ENCODE data around the gene PBX4.

Gene PBX4

DNA sequence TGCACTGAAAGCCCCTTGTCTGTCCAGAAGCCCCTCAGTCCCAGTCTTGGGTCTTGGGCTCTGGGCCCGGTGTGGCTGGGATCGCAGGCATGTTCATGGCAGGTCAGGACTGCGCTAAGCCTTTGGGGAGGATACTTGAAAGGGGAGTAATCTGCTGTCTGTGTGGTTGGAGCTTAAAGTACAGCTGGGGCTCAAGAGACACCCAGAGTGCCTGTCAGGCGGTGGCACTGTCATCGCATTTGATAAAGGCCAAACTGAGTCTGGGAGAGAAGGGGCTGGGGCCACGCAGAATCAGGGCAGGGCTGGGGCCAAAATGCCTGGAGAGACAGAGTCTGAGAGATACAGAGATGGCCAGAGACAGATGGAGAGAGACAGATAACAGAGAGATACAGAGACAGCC is 84.6 kb downstream of the PBX4 start:
- Histone ChIP-seq H3K4me3 (ENCODE audit: low read length) (no peak overlapping the region), H3K36me3 (ENCODE audit: control insufficient read depth, insufficient read depth, low read length, severe bottlenecking) (no peaks in the 10 kb centered on the region), H3K9me3 (ENCODE audit: control insufficient read depth, low read length) (no peaks in the 10 kb centered on the region), H3K4me1 (ENCODE audit: control insufficient read depth, insufficient read depth, low read length) (peaks cover 21% of the 10 kb centered on the region), H3K9ac (ENCODE audit: low read length) (no peak overlapping the region), H3K27me3 (replicated peaks; ENCODE audit: control insufficient read depth, insufficient read depth, low read length) (peaks cover 3% of the 10 kb centered on the region)
- no peak for DNase-seq (ENCODE audit: low read depth)

DNA sequence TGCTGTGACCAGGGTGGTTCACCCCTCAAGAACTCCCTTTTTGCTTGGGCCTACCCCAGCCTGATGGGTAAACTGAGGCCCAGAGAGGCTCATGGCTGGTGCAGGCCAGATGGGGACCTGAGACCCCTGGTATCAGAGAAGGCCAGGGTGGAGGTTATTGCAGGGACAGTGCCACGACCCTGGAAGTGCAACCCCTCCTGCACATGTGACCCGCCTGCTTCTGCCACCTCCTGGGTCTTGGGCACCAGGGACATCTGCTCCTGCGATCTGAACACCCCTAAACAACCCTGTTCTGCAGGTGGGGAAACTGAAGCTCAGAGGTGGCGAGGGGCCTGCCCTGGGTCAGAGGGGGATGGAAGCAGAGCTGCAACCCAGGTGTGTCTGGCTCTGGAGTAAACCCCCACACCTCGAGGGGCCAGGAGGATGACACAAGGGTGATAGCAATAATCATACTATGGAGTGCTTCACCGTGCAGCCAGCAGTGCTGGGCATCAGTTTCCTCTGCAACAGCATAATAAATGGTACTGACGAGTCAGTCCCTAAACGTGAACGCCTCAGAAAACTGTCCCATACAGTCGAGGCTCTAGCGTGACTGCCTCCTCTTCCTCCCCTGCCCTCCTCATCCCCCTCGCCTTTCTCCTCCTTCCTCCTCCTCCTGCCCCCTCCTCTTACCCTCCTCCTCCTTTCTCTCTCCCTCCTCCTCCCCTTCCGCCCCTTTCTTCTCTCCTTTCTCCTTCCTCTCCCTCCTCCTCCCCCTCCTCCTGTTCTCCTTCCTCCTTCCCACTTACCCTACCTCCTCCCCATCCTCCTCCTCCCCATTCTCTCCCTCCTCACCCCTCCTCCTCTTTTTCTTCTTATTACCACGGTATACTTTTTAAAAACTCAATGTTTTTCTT is 85.4 kb downstream of the PBX4 start:
- Histone ChIP-seq H3K9ac (ENCODE audit: low read length) (no peak overlapping the region), H3K36me3 (ENCODE audit: control insufficient read depth, insufficient read depth, low read length, severe bottlenecking) (peaks cover 5% of the 10 kb centered on the region), H3K9me3 (ENCODE audit: control insufficient read depth, low read length) (no peaks in the 10 kb centered on the region), H3K27me3 (replicated peaks; ENCODE audit: control insufficient read depth, insufficient read depth, low read length) (peaks cover 3% of the 10 kb centered on the region), H3K4me1 (ENCODE audit: control insufficient read depth, insufficient read depth, low read length) (peaks cover 13% of the 10 kb centered on the region), H3K4me3 (ENCODE audit: low read length) (no peak overlapping the region)
- no peak for DNase-seq (ENCODE audit: low read depth)

DNA sequence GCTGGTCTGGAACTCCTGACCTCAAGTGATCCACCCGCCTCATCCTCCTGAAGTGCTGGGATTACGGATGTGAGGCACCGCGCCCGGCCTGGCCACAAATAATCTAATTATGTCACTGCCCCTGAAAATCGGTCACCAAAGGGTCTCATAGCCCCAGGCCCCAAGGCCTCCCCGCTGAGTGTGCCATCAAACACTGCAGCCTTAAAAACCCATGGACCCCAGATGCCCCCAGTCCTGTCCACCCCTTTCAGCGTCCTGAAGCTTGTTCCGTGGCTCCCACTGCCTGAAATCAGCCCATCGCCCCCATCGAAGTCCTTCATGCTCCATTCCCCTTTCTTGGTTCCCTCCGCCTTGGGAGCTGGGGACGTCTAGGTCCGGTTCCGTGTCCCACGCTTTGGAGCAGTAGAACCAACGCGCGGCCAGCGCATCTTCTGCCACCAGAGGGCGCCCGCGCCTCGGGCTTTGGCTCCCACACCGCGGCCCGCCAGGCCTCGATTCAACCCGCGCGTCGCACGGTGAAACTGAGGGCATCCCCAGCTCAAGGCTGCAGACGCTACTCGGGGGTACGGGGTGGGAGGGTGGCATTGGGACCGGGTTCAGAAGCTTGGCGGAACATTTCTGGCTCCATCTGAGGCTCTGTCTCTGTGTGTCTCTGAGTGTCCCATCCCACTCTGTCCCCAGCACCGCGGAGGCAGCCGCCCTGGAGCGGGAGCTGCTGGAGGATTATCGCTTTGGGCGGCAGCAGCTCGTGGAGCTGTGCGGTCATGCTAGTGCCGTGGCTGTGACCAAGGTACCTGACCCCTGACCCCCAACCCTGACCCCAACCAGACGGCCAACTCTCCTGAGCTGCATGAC is 86.3 kb downstream of the PBX4 start:
- Histone ChIP-seq H3K9ac (ENCODE audit: low read length) (peak overlapping the region; percentile 56), H3K9me3 (ENCODE audit: control insufficient read depth, low read length) (no peaks in the 10 kb centered on the region), H3K4me1 (ENCODE audit: control insufficient read depth, insufficient read depth, low read length) (peaks cover 12% of the 10 kb centered on the region), H3K4me3 (ENCODE audit: low read length) (no peak overlapping the region), H3K27me3 (replicated peaks; ENCODE audit: control insufficient read depth, insufficient read depth, low read length) (no peaks in the 10 kb centered on the region), H3K36me3 (ENCODE audit: control insufficient read depth, insufficient read depth, low read length, severe bottlenecking) (peaks cover 13% of the 10 kb centered on the region)
- DNase-seq (ENCODE audit: low read depth): peak; percentile 92

DNA sequence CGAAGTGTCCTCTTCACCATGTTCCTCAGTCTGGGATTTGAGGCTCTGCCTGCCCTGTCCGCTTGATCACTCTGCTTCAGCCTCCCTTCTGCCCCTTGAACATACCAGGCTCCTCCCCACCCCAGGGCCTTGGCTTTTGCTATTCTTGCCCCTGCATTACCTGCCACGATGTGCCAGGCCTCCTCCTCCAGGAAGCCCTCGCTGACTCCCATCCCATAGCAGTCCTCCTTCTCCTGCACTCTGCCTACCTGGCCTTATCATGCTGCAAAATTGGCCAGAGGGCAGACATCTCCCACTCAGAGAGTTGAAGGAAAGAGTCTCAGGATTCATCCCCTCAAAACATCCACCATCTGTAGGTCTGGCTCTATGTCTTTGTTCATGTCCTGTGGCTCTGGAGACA is 87.6 kb downstream of the PBX4 start:
- Histone ChIP-seq H3K9ac (ENCODE audit: low read length) (peak overlapping the region; percentile 7), H3K36me3 (ENCODE audit: control insufficient read depth, insufficient read depth, low read length, severe bottlenecking) (peaks cover 19% of the 10 kb centered on the region), H3K27me3 (replicated peaks; ENCODE audit: control insufficient read depth, insufficient read depth, low read length) (no peaks in the 10 kb centered on the region), H3K4me3 (ENCODE audit: low read length) (no peak overlapping the region), H3K4me1 (ENCODE audit: control insufficient read depth, insufficient read depth, low read length) (peaks cover 12% of the 10 kb centered on the region), H3K9me3 (ENCODE audit: control insufficient read depth, low read length) (no peaks in the 10 kb centered on the region)
- DNase-seq (ENCODE audit: low read depth): no peak

DNA sequence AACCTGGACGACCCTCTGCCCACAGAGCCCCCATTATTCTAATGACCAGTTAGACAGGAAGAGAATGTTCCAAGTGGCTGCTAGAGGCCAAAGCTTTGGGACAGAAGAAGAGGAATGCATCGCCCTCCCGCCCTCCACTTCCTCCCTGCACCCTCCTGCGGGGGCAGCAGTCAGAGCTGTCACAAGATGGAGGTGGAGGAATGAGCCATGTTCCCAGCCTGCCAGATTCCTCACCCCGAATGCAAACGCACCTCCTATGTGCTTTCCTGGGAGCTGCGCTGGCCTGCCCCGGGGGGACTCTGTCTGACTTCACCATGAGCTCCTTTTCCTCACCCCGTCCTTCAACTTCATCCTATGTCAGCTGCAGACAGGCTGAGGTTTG is 88.1 kb downstream of the PBX4 start:
- H3K9ac ChIP-seq (ENCODE audit: low read length): peak overlapping the region; percentile 7
- no peaks in the 10 kb centered on the region for H3K9me3 ChIP-seq (ENCODE audit: control insufficient read depth, low read length)
- peaks cover 19% of the 10 kb centered on the region for H3K36me3 ChIP-seq (ENCODE audit: control insufficient read depth, insufficient read depth, low read length, severe bottlenecking)
- H3K4me3 ChIP-seq (ENCODE audit: low read length): no peak overlapping the region
- no peaks in the 10 kb centered on the region for H3K27me3 ChIP-seq (replicated peaks; ENCODE audit: control insufficient read depth, insufficient read depth, low read length)
- H3K4me1 ChIP-seq (ENCODE audit: control insufficient read depth, insufficient read depth, low read length): peaks cover 12% of the 10 kb centered on the region
- no peak for DNase-seq (ENCODE audit: low read depth)

DNA sequence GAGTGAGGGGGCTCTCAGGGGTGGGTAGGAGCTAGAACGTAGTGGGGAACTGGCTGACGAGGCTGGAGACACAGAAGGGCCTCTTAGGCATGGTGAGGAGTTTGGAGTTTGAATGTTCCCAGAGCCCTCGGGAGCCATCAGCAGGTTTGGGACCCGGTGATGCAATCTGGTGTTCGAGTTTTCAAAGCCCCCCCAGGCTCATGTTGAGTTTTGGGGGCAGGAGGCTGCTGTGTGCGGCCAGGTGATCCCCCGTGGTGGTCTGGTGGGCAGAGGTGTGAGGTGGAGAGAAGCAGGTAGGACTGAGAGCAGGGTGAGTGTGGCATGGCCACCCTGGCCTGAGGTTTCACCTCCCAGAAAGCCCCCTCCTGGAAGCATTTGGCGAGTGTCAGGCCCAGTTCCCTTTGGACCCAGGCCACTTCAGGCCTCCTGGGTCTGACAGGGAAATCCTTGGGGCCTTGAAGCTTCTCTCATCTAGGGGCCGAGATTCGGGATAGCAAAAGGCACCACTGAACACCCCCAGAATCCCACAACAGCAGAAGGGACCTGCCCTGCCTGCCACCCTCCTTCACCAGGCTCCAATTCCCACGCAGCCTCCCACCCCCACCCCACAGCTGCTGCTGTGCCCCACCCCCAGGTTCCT is 88.6 kb downstream of the PBX4 start:
- no peak for DNase-seq (ENCODE audit: low read depth)
- Histone ChIP-seq H3K27me3 (replicated peaks; ENCODE audit: control insufficient read depth, insufficient read depth, low read length) (no peaks in the 10 kb centered on the region), H3K9ac (ENCODE audit: low read length) (no peak overlapping the region), H3K4me3 (ENCODE audit: low read length) (no peak overlapping the region), H3K4me1 (ENCODE audit: control insufficient read depth, insufficient read depth, low read length) (peaks cover 12% of the 10 kb centered on the region), H3K9me3 (ENCODE audit: control insufficient read depth, low read length) (no peaks in the 10 kb centered on the region), H3K36me3 (ENCODE audit: control insufficient read depth, insufficient read depth, low read length, severe bottlenecking) (peaks cover 19% of the 10 kb centered on the region)

DNA sequence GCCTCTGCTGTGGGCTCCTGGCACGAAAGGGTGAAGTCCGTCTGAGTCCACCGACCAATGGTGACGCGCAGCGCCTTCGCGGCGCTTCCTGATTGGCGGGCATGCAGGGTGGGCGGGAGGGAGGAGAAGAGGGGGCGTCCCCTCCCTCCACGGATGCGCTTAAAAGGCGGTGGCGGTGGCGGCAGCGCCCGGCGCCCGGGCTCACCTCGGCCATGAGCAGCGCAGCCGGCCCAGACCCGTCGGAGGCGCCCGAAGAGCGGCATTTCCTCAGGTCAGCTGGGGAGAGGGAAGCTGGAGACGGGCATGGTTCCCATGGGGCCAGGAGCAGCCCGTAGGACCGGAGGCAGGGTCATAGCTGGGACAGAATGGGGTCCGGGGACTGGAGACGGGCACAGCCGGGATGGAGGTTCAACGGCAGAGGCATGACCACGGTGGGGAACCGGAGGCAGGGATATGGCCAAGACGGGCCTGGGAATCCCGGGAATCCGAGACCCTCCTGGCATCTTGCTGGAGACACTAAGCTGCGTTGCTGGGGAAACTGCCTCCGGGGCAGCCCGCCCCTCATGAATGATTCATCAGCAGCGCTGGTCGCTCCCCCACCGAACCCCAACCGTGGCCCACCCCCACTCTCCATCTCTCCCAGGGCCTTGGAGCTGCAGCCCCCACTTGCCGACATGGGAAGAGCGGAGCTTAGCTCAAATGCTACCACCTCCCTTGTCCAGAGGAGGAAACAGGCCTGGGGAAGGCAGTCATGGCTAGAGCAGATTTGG is 89.6 kb downstream of the PBX4 start, which contains the start of gene YJEFN3:
YJEFN3 (plus strand) TSS at position 191 of the 770 bp plus-strand sequence; CDS start at position 213, 22 bp downstream.
- no peak within 1 kb of the TSS for H3K9ac ChIP-seq (ENCODE audit: low read length)
- DNase-seq (ENCODE audit: low read depth): no peak
- H3K4me1 ChIP-seq (ENCODE audit: control insufficient read depth, insufficient read depth, low read length): peaks cover 12% of the 10 kb centered on the region
- no peaks in the 10 kb centered on the region for H3K9me3 ChIP-seq (ENCODE audit: control insufficient read depth, low read length)
- no peak within 1 kb of the TSS for H3K4me3 ChIP-seq (ENCODE audit: low read length)
- no peaks in the 10 kb centered on the region for H3K27me3 ChIP-seq (replicated peaks; ENCODE audit: control insufficient read depth, insufficient read depth, low read length)
- H3K36me3 ChIP-seq (ENCODE audit: control insufficient read depth, insufficient read depth, low read length, severe bottlenecking): peaks cover 23% of the 10 kb centered on the region

DNA sequence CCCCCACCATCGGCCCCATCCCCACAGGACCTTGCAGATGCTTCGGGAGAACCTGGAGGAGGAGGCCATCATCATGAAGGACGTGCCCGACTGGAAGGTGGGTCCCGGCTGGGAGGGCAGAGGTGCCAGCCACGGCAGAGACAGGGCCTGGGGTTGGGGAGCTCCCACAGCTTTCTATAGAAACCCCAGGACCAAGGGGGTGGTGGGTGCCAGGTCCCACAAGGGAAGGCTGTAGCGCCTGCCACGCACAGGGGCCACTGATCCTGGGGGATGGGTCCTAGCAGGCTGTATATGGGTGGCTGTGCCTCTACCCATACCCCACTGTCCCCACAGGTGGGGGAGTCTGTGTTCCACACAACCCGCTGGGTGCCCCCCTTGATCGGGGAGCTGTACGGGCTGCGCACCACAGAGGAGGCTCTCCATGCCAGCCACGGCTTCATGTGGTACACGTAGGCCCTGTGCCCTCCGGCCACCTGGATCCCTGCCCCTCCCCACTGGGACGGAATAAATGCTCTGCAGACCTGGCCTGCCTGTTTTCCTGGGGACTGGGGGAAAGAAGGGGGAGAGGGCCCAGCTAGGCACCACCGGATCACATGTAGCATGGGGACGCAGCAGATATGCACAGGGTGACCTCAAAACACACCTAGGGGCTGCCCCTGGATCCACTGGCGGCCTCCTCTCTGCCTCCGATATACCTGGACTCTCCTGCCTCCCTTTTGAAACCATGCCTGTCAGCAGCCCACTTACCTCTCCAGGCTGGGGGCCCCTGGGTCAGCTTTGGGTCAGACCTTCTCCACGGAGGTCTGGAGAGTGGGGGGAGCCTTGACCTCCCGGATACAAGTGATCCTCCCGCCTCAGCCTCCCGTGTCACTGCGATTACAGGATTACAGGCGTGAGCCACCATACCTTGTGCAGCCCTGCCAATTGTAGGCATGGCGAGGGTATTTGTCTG is 90.5 kb downstream of the PBX4 start:
- Histone ChIP-seq H3K4me3 (ENCODE audit: low read length) (no peak overlapping the region), H3K27me3 (replicated peaks; ENCODE audit: control insufficient read depth, insufficient read depth, low read length) (no peaks in the 10 kb centered on the region), H3K36me3 (ENCODE audit: control insufficient read depth, insufficient read depth, low read length, severe bottlenecking) (peaks cover 25% of the 10 kb centered on the region), H3K4me1 (ENCODE audit: control insufficient read depth, insufficient read depth, low read length) (peaks cover 16% of the 10 kb centered on the region), H3K9ac (ENCODE audit: low read length) (no peak overlapping the region), H3K9me3 (ENCODE audit: control insufficient read depth, low read length) (no peaks in the 10 kb centered on the region)
- DNase-seq (ENCODE audit: low read depth): no peak

DNA sequence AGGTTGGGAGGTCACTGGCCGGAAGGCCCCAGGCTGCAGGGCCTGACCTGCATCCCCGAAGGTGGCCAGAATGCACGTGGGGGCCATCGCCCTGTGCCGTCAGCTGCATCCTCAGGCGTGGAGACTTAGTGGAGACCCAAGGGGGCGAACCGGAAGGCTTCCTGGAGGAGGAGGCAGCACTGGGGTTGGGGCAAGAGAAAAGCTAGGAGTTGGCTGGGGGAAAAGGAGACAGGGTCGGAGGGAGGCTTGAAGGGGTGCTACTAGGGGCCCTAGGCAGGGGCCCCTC is 91.2 kb downstream of the PBX4 start:
- no peak overlapping the region for H3K4me3 ChIP-seq (ENCODE audit: low read length)
- no peak for DNase-seq (ENCODE audit: low read depth)
- peaks cover 25% of the 10 kb centered on the region for H3K36me3 ChIP-seq (ENCODE audit: control insufficient read depth, insufficient read depth, low read length, severe bottlenecking)

More for the DNA sequence above, 91.2 kb downstream of the PBX4 start:
- Histone ChIP-seq H3K27me3 (replicated peaks; ENCODE audit: control insufficient read depth, insufficient read depth, low read length) (no peaks in the 10 kb centered on the region), H3K9ac (ENCODE audit: low read length) (no peak overlapping the region), H3K9me3 (ENCODE audit: control insufficient read depth, low read length) (no peaks in the 10 kb centered on the region), H3K4me1 (ENCODE audit: control insufficient read depth, insufficient read depth, low read length) (peaks cover 16% of the 10 kb centered on the region)
